HFFc6 (cell line): ENCODE data around the gene DNAH17. TPM values are rescaled to one million over a fixed set of nuclear protein-coding genes. Genes with fewer than 3 reads are reported as not detected.

Source experiments
- DNase-seq: peaks from one replicate; pipeline ENCODE4 v3.0.0-alpha.2; 2018
- H3K27ac Mint-ChIP-seq: 2 replicates; pipeline ENCODE4 v1.8.0; 2020; ENCODE audit warnings: mild to moderate bottlenecking, mixed read lengths
- H3K27me3 Mint-ChIP-seq: 2 replicates; pipeline ENCODE4 v1.8.0; 2021; ENCODE audit warnings: mild to moderate bottlenecking, moderate library complexity, mixed read lengths; ENCODE audit not compliant: insufficient read depth
- H3K36me3 Mint-ChIP-seq: 2 replicates; pipeline ENCODE4 v1.8.0; 2021; ENCODE audit warnings: low read depth, mixed read lengths
- H3K4me1 Mint-ChIP-seq: 2 replicates; pipeline ENCODE4 v1.8.0; 2020; ENCODE audit warnings: low read depth, mixed read lengths
- H3K4me3 Mint-ChIP-seq: 2 replicates; pipeline ENCODE4 v1.8.0; 2020; ENCODE audit warnings: mild to moderate bottlenecking, moderate library complexity, mixed read lengths
- H3K9me3 Mint-ChIP-seq: 2 replicates; pipeline ENCODE4 v1.8.0; 2020; ENCODE audit warnings: mild to moderate bottlenecking, mixed read lengths
- CTCF ChIP-seq: fragments of 200-600 bp; sonication (generic); IDR thresholded peaks from 2 replicates; pipeline ENCODE4 v1.5.0; 2021; ENCODE audit warnings: antibody characterized with exemption, mild to moderate bottlenecking
- total RNA-seq, 6 experiments: library from RNA; stranded (reverse); fragmentation: NEBNext Ultra II Directional; extraction: Animal tissue kit (Norgen Biotek cat#: 25700); gene quantifications; 2 replicates in 1 of 6; 3 replicates in 5 of 6; pipeline ENCODE4 v1.2.3, GENCODE V29; 2021

The DNAH17 gene
- total RNA-seq, 6 experiments from 2014 or later = not detected

GRCh38 chr17:78390241-78391050, 186.8 kb downstream of the DNAH17 start:
- Mint-ChIP-seq H3K27me3 (peaks cover 2% of the 10 kb centered on the region; the same call in 1 of the 2 replicates), H3K4me1 (peaks cover 68% of the 10 kb centered on the region), H3K36me3 (peaks cover 16% of the 10 kb centered on the region), H3K9me3 (no peaks in the 10 kb centered on the region), H3K27ac (peak overlapping the region; percentile 93), H3K4me3 (peak overlapping the region; percentile 78)
- TF ChIP-seq CTCF = peak; percentile 65
- peak; percentile 95 for DNase-seq

DNA sequence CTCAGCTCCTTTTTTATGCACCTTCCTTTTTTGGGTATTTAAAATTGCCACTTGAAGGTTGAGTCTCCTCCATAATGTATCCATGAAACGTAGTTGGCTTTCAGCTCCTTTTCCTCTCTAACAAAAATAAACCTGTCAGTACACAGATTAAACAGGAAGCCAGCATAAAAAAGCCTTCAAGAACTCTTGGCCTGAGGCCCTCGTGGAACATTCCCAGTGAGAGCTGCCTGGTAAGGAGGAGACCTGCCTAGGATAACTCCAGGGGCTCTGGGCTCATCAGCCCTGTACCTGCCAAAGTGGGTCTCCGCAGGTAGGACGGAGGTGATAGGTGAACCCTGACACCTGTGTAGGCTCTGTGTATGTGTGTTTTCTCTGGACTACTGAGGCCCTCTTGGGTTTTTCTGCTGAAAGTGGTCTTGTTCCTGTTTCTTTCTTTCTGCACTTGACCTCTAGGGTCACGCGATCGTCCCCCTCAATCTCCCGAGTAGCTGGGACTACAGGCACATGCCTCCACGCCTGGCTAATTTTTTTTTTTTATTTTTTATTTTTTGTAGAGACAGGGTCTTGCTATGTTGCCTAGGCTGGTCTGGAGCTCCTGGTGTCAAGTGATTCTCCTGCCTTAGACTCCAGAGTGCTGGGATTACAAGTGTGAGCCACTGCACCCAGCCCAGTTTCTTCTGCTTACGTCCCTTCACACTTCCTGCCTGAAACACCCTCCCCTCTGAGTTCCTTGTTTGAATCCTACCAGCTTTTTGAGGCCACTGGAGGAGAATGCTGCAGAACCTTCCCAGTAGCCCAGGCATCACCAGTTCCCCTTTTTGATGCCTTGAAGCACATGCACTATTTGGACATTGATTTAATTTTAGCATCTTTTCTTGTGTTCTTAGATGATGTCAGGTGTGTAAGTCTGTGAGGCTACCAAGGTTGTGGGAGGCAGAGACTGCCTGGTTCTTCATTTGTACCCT, 188.9 kb downstream of the DNAH17 start:
- TF ChIP-seq CTCF = no peak
- peaks cover 19% of the 10 kb centered on the region for H3K36me3 Mint-ChIP-seq
- H3K4me3 Mint-ChIP-seq = peak overlapping the region; percentile 51
- H3K9me3 Mint-ChIP-seq = no peaks in the 10 kb centered on the region
- H3K27me3 Mint-ChIP-seq = peaks cover 2% of the 10 kb centered on the region; the same call in 1 of the 2 replicates
- DNase-seq = peak; percentile 22
- peak overlapping the region; percentile 84 for H3K27ac Mint-ChIP-seq
- peaks cover 84% of the 10 kb centered on the region for H3K4me1 Mint-ChIP-seq

- Mint-ChIP-seq H3K9me3 (no peaks in the 10 kb centered on the region), H3K4me1 (peaks cover 81% of the 10 kb centered on the region), H3K4me3 (peak overlapping the region; percentile 66), H3K27me3 (peaks cover 3% of the 10 kb centered on the region), H3K36me3 (peaks cover 38% of the 10 kb centered on the region), H3K27ac (peak overlapping the region; percentile 96)
- TF ChIP-seq CTCF = no peak
- no peak for DNase-seq
These were observed 192.6 kb downstream of the DNAH17 start for GRCh38 chr17:78384479-78385175.

DNA sequence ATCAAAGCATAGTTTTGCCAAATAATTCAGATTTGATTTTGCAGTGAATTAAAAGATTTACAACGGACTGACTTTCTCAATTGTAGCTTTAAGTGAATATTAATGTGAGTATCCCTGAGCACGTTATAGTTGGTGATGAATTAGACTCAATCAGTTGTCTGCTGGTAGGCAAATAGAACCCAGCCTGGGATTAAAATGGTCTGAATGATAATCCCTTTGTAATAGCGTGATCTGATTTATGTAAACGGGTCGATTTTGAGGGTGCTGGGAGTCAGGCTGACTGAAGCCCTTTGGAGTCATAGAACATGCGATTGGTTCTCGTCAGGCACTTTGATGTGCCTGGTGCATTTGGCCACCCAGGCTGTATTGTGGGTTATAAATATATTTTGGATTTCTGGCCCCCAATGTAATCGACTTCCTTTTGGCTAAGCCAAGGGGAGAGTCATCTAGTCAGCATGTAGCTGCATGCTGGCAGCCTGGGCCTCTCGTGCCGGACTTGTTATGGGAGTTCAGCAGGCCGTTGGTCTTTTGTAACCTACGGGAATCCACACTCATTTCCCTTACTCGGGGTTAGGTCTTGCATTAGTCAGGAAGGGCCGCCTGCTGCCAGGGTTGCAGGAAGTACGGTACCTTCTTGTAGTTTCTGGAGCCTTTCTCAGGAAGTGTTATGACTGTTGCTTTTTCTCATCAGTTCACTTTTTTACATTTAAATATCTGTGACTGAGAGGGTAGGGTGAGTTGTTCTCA, 193.3 kb downstream of the DNAH17 start:
- TF ChIP-seq CTCF = no peak
- DNase-seq = peak; percentile 97
- H3K4me3 Mint-ChIP-seq = peak overlapping the region; percentile 66
- H3K27ac Mint-ChIP-seq = peak overlapping the region; percentile 96
- peaks cover 44% of the 10 kb centered on the region for H3K36me3 Mint-ChIP-seq
- peaks cover 5% of the 10 kb centered on the region for H3K27me3 Mint-ChIP-seq
- peaks cover 88% of the 10 kb centered on the region for H3K4me1 Mint-ChIP-seq
- H3K9me3 Mint-ChIP-seq = no peaks in the 10 kb centered on the region
